Myocyte (in vitro differentiated cells): ENCODE measurements around the gene CCDC54. TPM values are rescaled to one million over a fixed set of nuclear protein-coding genes. Genes with fewer than 3 reads are reported as not detected.
A peak's percentile ranks its signal among the peaks of the same experiment; 100 is the strongest.

ENCODE experiments used
- DNase-seq: peaks from one replicate; pipeline ENCODE4 v3.0.0-alpha.2; 2012; ENCODE audit warnings: low read depth
- total RNA-seq: library from RNA; depleted of rRNA; stranded (reverse); fragments of >200 nt; gene quantifications from 2 replicates; pipeline ENCODE4 v1.2.3, GENCODE V29; 2014

CCDC54 gene
- total RNA-seq, 1 donor from 2014 or later: not detected

DNA sequence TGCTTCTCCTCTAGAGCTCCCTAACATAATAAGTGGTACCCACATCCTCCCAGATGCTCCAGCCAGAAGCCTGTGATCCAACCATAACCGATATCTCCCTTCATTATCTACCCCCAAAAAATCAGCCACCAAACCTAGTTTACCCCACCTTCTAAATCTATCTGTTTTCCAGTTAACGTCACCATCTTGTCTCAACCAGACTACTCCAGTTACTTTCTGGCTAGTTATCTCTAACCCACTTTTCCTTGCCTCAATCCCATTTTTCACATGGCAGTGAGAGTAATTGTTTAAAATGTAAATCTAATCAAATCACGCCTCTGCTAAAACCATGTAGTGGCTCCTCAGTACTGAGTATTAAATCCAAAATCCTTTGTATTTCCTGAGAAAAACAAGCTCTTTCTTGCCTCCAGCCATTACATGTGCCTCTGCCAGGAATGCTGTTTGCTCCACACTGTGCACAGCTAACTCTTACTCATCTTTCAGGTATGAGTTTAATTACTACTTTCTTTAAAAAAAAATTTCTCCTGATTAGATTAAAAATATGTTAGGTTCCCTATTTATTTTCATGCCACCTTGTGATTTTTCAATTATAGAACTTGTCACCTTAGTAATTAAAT, 15.4 kb downstream of the CCDC54 start:
- no peak for DNase-seq

- no peak for DNase-seq
Observed at GRCh38 chr3:107394502-107394901, 17.3 kb downstream of the CCDC54 start.

GRCh38 chr3:107395066-107395465, 17.8 kb downstream of the CCDC54 start:
- no peak for DNase-seq

- no peak for DNase-seq
Observed at GRCh38 chr3:107401301-107401700, 24.1 kb downstream of the CCDC54 start.

DNA sequence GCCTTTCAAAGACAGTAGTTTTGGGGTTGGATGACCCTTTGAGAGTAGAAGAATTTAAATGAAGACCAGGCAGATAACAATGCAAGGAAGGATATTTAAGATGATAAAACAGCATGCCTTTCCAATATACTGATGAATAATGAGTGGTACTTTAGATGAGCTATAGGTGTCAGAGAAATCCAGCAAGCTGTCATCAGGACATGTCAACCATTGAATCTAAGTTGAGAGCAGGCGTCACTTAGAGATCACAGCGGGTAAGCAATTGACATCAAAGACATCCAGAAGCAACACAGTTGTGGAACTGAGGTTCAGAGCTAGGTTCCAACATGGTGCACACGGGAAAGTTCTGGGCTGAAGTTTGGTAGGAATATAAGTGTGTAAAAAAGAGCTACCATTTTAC, 25.0 kb downstream of the CCDC54 start:
- DNase-seq: no peak

DNA sequence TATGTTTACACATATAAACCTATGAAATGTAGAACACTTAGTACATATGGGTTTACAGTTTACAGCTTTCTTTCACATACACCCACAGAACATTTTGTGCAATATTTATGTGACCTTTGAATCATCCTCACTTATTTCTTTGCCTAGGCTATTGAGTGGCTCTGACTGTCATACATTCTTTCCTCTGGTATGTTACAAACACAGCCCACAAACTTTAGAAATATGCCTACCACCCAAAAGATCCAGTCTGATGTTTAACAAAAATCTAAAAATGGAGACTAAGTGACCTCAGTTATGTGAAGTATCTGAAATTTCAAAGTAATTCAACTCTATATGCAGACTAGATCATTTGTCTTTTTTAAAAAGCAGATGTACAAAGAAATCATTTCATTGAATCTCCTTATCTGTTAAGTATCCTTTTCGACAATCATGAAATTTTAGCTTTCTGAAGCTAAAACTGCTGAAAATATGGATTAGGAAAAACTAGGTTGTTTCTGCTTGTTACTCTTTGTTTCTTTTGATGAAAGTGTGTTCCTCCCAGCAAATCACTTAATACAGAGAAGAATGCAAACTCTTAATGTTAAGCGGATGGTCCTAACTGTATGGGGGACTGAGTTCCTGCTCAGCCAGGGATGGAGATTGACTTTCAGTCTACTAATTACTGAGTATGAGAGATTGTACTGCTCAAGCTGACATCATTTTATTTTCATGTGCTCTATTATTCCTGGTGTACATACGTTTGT, 27.7 kb downstream of the CCDC54 start:
- DNase-seq: peak; percentile 73

GRCh38 chr3:107407355-107407754, 30.1 kb downstream of the CCDC54 start:
- DNase-seq: no peak

GRCh38 chr3:107408513-107408912, 31.3 kb downstream of the CCDC54 start:
- DNase-seq: no peak

GRCh38 chr3:107409365-107409764, 32.1 kb downstream of the CCDC54 start:
- no peak for DNase-seq

- DNase-seq: no peak
Observed at GRCh38 chr3:107410606-107411005, 33.4 kb downstream of the CCDC54 start.

DNA sequence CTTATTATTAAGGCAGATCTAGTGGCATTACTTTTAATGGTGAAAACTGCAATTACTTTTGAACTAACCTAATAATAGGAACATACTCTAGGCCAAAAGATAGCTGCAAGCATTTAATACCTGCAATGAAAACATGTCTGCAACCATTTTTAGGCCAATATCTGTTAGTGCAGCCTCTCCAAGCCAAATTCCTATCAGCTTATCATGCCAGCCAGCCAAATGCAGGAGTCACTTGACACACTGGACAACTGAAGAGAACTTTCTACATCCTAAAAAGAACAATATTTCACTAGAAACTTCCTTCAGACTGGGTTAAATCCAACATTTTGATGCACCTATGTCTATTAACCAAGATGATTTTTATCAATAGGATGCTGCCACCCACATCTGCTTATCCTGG, 33.8 kb downstream of the CCDC54 start:
- DNase-seq: no peak

DNA sequence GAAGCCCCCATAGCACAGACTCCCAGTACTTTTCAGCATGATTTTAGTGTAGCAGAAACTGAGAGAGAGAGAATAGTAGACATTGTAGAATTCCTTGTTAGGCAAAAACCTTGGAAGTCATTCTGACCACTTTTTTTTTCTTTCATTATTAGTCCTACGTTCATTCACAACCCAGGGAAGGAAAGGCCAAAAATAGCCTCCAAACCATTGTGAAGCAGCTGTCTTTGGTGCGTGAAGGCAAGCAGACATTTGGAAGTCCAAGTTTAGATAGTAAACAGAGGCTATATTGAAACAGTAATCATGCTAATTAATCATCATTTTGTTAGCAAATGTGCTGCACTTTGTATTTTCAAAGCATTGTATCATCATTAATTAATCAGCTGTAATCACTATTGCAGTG, 34.5 kb downstream of the CCDC54 start:
- DNase-seq: peak; percentile 83

DNA sequence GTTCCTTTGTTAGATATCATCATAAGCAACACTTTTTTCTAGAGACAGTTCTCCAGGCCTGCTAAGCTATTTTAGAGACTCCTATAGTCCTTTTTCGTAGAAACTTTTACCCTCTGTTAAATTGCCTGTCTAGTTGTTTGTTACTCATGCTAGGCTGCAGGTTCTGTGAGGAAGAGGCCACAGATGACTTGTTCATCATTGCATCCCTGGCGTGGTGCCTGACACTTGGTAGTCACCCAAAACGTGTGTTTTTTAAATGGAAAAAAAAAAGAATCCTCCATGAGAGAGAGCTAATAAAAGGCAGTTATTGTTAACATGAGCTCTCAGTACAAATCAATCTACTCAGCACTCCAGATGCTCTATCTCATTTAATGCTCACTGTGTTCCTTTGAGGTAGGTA, 35.1 kb downstream of the CCDC54 start:
- peak; percentile 62 for DNase-seq

GRCh38 chr3:107413264-107413663, 36.0 kb downstream of the CCDC54 start:
- no peak for DNase-seq

DNA sequence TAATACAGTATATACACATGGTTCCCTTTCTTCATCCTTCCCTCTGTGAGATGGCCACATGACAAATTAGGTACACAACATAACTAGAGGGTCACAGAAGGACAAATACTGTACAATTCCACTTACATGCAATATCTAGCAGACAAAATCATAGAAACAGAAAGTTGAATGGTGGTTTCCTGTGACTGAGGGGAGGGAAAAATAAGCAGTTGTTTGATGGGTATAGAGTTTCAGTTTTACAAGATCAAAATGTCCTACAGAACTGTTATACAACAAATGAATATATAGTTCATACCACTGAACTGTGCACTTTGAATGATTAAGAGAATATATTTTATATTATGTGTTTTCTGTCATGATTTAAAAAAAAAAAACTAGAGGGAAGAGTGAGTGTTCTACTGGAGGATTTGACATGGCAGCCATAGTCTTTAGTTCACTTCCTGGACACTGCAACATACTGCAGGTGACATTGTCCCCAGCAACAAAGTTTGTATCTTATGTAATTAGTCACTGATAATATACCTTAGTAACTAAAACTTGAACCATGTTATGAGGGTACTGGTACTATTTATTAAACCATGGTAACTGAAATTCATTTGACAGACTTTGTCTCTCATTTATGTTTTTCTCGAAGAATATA, 37.2 kb downstream of the CCDC54 start:
- no peak for DNase-seq

DNA sequence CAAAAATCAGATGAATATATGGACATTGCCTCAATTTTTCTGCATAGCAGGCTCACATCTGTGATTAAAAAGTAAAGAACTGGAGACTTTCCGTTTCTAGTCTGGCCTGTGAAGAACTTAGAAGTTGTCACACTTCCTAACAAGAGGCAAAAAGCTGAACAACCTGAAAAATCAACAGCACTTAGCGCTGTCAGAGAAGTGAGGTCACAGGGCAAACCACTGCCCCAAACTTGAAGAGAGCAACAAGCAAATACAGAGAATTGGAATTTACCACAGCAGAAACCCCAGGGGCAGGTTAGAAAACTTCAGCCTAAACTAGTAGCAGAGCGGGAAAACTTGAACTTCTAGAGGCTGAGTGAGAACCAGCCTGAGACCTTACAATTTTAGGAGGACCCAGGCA, 38.9 kb downstream of the CCDC54 start:
- no peak for DNase-seq

DNA sequence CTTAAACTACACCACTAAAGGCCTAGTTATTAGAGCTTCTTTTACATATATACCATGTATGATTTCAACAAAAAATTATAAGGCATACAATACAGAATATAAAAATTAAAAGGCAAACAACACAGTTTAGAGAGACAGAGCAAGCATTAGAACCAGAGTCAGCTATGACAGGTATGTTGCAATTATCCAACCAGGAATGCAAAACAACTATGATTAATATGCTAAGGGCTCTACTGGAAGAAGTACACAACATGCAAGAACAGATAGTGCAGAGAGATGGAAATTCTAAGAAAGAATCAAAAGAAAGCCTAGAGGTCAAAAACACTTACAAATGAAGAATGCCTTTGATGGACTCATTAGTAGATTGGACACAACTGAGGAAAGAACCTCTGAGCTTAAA, 39.6 kb downstream of the CCDC54 start:
- DNase-seq: no peak

DNA sequence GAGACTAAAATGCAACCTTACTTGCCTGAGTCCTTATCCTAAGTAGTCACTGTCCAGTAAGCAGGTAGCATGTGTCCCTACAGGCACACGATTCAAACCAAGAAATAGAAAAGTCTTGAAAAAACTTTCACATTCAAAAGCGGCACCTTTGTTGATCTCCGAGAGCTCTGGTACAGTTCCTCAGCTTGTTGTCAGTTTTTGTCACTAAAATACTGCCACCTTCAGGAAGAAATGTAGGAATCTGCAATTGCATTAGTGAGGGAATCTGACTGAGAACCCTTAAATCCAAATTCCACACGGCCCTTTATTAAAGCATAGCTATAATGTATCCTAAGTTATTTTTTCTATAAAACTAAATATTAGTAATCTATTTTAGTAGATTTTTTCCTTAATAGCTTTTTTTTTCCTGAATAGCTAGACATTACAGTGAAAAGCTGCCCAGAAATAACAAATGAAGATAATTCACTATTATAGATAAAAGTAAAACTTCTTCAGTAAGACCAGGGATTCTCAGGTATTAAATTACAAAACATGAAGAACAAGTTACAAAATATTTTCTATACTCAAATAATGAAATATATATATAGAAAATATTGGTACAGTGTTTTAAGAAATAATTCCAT, 44.0 kb downstream of the CCDC54 start:
- peak; percentile 82 for DNase-seq

- no peak for DNase-seq
Observed at GRCh38 chr3:107421881-107422280, 44.6 kb downstream of the CCDC54 start.

DNA sequence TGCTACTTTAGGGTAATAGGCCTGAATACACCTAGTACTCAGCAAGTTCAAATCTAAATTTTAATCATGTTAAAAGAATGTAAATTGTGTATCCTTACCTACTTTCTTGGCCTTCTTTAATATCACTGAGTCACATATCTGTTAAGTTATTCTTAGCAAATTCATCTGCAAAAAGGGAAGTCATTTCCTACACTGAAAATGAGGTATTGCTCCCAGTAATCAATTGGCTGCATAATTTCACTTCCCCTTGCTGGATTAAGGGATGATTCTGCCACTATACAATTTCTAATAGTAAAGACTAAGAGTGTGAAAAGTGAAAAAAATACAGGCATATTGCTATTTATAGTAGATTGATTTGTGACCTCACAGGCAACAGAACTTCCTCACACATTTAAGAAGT, 47.8 kb downstream of the CCDC54 start:
- DNase-seq: no peak

GRCh38 chr3:107426223-107426622, 49.0 kb downstream of the CCDC54 start:
- no peak for DNase-seq
